Stimulated activated CD4-positive, alpha-beta T cell treated with anti-CD3 and anti-CD28 coated beads, Interleukin-1b, Interleukin-23, amount 100 ng/mL, for 48 hours (primary cell): ENCODE results near the gene KLF4.

Source experiments
- DNase-seq: peaks from one replicate; pipeline ENCODE4 v3.0.0-alpha.2; 2020

The KLF4 gene

DNA sequence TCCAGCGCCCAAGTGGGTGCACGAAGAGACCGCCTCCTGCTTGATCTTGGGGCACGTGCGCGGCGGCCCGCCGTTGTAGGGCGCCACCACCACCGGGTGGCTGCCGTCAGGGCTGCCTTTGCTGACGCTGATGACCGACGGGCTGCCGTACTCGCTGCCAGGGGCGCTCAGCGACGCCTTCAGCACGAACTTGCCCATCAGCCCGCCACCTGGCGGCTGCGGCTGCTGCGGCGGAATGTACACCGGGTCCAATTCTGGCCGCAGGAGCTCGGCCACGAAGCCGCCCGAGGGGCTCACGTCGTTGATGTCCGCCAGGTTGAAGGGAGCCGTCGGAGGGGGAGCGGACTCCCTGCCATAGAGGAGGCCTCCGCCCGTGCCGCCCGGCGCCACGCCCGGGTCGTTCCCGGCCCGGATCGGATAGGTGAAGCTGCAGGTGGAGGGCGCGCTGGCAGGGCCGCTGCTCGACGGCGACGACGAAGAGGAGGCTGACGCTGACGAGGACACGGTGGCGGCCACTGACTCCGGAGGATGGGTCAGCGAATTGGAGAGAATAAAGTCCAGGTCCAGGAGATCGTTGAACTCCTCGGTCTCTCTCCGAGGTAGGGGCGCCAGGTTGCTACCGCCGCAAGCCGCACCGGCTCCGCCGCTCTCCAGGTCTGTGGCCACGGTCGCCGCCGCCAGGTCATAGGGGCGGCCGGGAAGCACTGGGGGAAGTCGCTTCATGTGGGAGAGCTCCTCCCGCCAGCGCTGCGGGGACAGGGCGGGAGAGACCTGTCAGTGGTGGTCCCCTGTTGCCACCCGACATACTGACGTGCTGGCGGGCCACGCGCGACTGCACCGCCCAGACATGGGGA lies 1.8 kb downstream of the KLF4 start:
- DNase-seq, result peak; percentile 17

- no peak for DNase-seq
These were observed 2.7 kb downstream of the KLF4 start for GRCh38 chr9:107486674-107487520.

- no peak for DNase-seq
These were observed 4.0 kb downstream of the KLF4 start for GRCh38 chr9:107485458-107486043.

GRCh38 chr9:107484117-107484723 lies 5.3 kb downstream of the KLF4 start:
- DNase-seq, result no peak

DNA sequence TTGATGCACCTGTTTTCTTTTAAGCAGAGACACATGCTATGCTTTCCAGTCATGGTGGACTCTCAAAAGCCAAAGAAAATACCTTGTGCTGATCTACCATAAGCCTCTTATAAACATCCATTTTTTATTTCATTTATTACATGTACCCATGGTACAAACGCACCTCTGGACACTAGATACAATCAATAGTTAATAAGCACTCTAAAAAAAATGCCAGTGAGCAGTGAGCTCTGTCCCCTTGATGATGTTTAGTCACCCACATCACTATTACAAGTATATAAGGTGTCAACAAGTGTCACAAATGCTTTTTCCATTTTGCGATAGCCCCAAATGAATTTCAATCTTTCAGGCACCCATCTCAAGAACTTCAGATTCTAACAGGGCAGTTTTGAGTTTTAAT lies 5.9 kb downstream of the KLF4 start:
- no peak for DNase-seq

GRCh38 chr9:107481035-107481434 lies 8.5 kb downstream of the KLF4 start:
- DNase-seq, result no peak

- DNase-seq, result no peak
These were observed 9.2 kb downstream of the KLF4 start for GRCh38 chr9:107480386-107480789.

GRCh38 chr9:107478805-107479204 lies 10.8 kb downstream of the KLF4 start:
- DNase-seq, result no peak

- DNase-seq, result no peak
These were observed 15.4 kb downstream of the KLF4 start for GRCh38 chr9:107474124-107474523.

DNA sequence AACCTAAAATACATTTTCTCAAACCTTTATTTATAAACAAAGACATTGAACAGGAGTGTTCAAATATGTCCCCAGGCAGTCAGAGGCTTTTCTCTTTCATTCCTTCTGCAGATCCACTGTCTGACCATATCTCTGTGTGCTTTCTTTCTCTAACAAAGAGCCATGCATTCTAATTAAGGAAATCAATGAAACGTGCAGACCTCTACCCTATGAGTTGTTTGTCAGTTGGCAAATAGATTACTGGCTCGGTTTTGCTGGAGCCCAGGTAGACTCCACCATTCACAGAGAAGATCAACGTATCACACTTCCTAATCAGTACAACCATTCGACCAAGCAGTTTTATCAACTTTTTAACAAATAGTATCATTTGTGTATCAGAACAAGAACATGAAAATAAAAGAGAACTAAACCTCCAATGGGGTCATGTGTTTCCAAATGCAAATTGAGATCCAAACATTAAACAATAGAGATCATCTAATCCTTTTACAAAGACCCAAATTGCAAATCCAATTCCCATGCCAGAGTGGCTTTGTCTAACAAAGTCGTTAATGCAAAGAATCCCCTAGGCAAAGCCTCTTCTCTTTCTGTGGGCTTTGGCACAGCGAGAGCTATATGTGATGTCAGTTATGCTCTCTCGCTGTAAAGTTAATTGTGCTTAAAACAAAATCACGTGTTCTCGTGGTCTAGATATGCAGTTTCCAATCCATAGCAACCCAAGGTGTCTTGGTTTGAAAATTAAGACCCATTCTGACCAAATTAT lies 16.8 kb downstream of the KLF4 start:
- no peak for DNase-seq

GRCh38 chr9:107471552-107471951 lies 18.0 kb downstream of the KLF4 start:
- DNase-seq, result no peak

DNA sequence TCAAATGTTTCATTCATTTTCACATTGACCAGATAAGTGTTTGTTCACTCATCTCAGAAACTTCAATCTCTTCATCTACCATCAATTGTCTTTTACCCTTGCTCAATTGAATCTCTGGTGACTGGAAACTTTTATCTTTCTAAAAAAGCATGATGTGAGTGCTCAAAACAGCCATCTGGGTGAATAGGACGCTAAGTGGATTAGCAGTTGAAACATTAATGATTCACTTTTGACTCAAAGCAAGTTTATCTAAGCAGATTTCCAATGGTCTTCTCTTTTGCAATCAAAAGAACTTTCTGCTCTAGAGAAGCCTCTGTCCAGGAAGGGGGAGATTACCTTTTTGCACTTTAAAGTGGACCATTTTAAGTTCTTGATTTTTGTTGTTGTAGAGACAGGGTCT lies 22.2 kb downstream of the KLF4 start:
- DNase-seq, result no peak

GRCh38 chr9:107466826-107467225 lies 22.7 kb downstream of the KLF4 start:
- no peak for DNase-seq

DNA sequence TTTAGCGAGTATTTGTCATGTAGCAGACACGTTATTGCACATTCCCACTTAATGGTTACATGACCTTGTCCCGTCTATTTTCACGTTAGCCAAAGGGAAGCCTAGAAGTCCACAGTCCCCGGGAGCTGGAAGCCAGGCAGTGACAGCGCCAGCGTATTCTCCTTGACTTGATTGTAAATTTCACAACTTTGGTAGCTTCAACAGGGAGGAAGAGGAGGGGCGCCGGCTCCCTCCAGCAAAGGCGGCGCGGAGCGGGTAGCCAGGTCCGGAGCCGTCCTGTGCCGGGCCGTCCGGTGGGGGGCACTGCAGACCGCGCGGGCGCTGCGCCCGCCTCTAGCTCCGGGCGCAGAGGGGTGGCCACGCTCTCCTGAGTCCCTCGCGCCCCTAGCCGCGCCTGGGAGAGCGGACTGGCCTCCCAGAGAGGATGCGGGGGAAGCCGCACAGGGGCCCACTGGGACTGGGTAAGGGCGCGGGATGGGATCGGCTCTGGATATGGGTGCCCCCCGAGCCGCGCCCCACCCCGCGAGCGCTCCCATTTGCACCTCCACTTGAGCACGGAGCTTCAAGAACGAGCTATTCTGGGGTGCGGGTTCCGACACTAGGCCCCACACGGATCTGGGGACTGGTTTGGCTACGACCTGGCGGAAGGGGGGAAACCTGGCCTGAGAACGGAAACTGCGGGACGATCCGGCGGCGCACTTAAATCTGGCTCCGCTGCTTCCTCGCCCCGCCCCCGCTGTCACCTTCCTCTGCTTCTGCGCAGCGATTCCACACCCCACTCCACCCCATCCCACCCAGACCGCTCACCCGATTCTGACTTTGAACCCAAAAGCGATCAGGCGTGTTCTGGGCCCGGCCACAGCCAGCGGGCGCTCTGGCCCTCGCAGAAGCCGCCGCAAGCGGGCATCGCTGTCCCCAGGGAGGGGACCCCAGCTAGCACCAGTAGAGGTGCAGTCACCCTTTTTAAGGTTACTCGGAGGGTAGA lies 23.8 kb downstream of the KLF4 start:
- DNase-seq, result peak; percentile 32

DNA sequence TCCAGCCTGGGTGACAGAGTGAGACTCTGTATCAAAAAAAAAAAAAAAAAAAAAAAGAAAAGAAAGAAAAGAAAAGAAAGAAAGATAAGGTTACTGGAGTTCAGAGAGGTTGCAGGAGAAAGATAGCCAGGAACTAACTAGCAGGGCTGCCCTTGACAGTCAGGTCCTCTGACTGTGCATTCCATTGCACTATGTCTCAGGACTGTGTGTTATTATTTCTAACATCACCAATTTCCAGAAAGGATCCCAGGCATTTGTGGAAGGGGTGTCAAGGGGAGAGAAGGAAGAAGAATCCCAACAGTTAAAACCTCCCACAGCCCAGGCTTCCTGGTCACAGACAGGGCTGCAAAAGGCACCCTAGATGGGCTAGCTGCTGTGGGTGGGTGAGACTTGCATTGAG lies 25.1 kb downstream of the KLF4 start:
- no peak for DNase-seq

DNA sequence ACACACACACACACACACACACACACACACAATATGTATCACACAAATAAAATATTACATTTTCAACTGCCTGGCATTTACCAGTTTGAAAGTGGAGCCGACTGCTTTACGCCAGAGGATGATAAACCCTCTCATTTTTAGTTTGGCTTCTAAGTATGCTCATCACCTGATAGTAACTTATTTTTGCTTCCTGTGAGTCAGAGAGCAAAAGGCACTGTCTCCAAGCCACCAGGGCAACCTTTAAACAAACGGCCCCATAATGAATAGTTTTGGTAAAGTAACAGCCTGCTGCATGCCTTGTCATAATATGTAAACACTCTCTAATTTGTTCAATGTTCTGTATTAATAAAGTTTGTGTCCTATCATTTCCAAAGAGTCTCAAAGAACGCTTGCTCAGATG lies 26.9 kb downstream of the KLF4 start:
- no peak for DNase-seq

DNA sequence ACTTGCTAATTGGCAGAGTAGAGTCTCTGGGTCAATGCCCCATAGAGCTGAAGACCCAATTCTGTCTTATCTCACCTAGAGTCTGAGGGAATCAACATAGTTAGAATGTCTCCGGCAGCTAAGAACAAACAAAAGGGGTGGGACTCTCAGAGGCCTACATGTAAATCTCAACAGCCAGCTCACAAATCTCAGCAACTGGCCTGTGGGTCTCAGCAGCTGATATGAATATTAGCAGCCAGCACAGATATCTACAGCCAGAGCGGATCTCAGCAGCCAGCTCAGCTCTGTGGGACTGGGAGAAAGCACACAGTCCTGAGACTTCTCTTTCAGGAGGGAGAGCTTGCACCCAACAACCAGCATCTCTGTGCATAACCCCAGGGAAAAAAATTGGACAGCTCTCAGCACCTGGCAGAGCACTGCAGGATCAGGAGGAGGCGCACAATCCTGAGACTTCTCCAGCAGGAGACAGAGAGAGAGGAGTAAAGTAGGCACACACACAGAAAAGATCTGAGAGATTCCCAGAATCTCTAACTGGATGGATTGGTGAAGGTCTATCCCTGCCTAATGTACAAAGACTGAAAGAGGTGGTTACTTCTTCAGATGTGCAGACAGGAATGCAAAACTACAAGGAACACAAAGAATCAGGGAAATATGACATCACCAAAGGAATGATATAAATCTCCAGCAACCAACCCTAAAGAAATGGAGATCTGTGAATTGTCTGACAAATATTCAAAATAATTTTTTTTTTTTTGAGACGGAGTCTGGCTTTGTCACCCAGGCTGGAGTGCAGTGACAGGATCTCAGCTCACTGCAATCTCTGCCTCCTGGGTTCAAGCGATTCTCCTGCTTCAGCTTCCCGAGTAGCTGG lies 29.2 kb downstream of the KLF4 start:
- DNase-seq, result no peak

DNA sequence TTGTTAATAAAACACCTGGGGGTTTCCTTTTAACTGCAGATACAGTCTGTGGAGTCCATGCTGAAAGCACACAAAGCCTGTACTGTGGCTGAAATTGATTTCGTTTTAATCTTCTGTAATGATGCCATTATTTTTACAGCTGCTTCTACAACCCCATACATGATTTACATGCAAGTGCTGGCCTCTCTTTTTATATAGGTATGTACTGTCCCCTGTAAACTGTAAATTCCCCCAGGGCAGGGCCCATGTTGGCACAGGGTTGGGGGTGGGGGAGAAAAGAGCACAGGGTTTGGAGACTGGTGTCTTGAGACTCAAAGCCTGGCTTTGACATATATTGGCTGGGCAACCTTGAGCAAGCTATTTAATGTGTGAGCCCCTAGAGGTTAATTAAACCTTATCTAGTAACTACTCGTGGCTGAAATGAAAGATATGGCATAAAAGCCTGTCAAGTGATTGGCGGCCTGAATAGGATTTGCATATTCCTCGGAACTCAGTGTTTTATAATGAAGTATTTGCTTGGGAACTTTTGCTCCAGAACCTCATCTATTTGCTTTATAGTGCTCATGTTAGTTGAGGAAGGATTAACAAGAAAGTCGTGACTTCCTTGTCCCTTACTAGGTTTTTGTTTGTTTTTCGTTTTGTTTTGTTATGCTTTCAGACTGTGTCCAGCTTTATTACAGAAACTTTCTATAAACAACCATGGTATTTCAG lies 34.0 kb downstream of the KLF4 start:
- no peak for DNase-seq

GRCh38 chr9:107453479-107453878 lies 36.1 kb downstream of the KLF4 start:
- no peak for DNase-seq

DNA sequence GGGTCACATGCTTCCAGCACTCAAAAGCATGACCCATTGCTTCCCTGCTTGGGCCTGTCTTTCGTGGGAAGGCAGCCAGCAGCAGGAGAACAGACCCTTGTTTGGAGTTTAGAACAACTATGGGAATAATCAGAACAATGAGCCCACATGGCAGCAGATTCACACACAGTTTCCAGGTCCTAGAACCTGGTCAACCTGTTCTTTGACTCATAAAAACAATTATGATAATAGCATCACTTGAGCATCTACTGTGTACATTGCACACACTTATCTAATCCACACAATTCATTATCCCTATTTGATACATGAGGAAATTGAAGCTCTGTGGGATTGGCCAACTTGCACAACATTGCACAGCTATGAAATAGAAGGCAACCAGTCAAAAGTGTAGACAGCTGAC lies 41.7 kb downstream of the KLF4 start:
- no peak for DNase-seq
